Adipocyte (in vitro differentiated cells): ENCODE measurements around the gene SDC3.

ENCODE experiments used
- DNase-seq: peaks from one replicate; pipeline ENCODE4 v3.0.0-alpha.2; 2015; ENCODE audit warnings: low read depth
- H3K27me3 ChIP-seq: replicated peaks from 2 replicates; pipeline ENCODE4 v1.7.0; 2013; ENCODE audit warnings: mild to moderate bottlenecking, low read length, moderate library complexity; ENCODE audit not compliant: control insufficient read depth, insufficient read depth
- H3K36me3 ChIP-seq: 2 replicates; pipeline ENCODE4 v1.7.0; 2013; ENCODE audit warnings: low read length, mild to moderate bottlenecking, moderate library complexity; ENCODE audit not compliant: control insufficient read depth, insufficient read depth, severe bottlenecking
- H3K4me1 ChIP-seq: 2 replicates; pipeline ENCODE4 v1.7.0; 2013; ENCODE audit warnings: mild to moderate bottlenecking, low read length, moderate library complexity; ENCODE audit not compliant: control insufficient read depth, insufficient read depth
- H3K4me3 ChIP-seq: 2 replicates; pipeline ENCODE4 v1.7.0; 2013; ENCODE audit warnings: mild to moderate bottlenecking, low read length, moderate library complexity
- H3K9ac ChIP-seq: 2 replicates; pipeline ENCODE4 v1.7.0; 2013; ENCODE audit warnings: mild to moderate bottlenecking, low read length, moderate library complexity
- H3K9me3 ChIP-seq: 2 replicates; pipeline ENCODE4 v1.7.0; 2013; ENCODE audit warnings: mild to moderate bottlenecking, low read length, moderate library complexity; ENCODE audit not compliant: control insufficient read depth

SDC3 gene

GRCh38 chr1:30895382-30895943 is 13.1 kb downstream of the SDC3 start:
- Histone ChIP-seq H3K4me3 (no peak overlapping the region), H3K9ac (no peak overlapping the region), H3K4me1 (peaks cover 11% of the 10 kb centered on the region), H3K27me3 (no peaks in the 10 kb centered on the region), H3K9me3 (no peaks in the 10 kb centered on the region), H3K36me3 (no peaks in the 10 kb centered on the region)
- no peak for DNase-seq

GRCh38 chr1:30894508-30894973 is 14.0 kb downstream of the SDC3 start:
- Histone ChIP-seq H3K9ac (no peak overlapping the region), H3K36me3 (no peaks in the 10 kb centered on the region), H3K4me1 (peaks cover 11% of the 10 kb centered on the region), H3K4me3 (no peak overlapping the region), H3K9me3 (no peaks in the 10 kb centered on the region), H3K27me3 (no peaks in the 10 kb centered on the region)
- no peak for DNase-seq

- H3K9me3 ChIP-seq, result no peaks in the 10 kb centered on the region
- no peak overlapping the region for H3K4me3 ChIP-seq
- H3K27me3 ChIP-seq, result no peaks in the 10 kb centered on the region
- no peak for DNase-seq
- no peak overlapping the region for H3K9ac ChIP-seq
- H3K4me1 ChIP-seq, result peaks cover 14% of the 10 kb centered on the region
- H3K36me3 ChIP-seq, result no peaks in the 10 kb centered on the region
Observed at GRCh38 chr1:30893776-30894507, 14.6 kb downstream of the SDC3 start.

GRCh38 chr1:30892671-30893073 is 15.9 kb downstream of the SDC3 start:
- DNase-seq, result no peak
- Histone ChIP-seq H3K4me3 (no peak overlapping the region), H3K36me3 (no peaks in the 10 kb centered on the region), H3K9me3 (no peaks in the 10 kb centered on the region), H3K4me1 (peaks cover 26% of the 10 kb centered on the region), H3K27me3 (no peaks in the 10 kb centered on the region), H3K9ac (no peak overlapping the region)

- no peaks in the 10 kb centered on the region for H3K27me3 ChIP-seq
- DNase-seq, result no peak
- no peaks in the 10 kb centered on the region for H3K9me3 ChIP-seq
- H3K4me3 ChIP-seq, result no peak overlapping the region
- H3K9ac ChIP-seq, result no peak overlapping the region
- H3K36me3 ChIP-seq, result no peaks in the 10 kb centered on the region
- H3K4me1 ChIP-seq, result peaks cover 28% of the 10 kb centered on the region
Observed at GRCh38 chr1:30891227-30891552, 17.4 kb downstream of the SDC3 start.

- Histone ChIP-seq H3K9me3 (no peaks in the 10 kb centered on the region), H3K36me3 (no peaks in the 10 kb centered on the region), H3K27me3 (no peaks in the 10 kb centered on the region), H3K4me1 (peaks cover 24% of the 10 kb centered on the region), H3K9ac (no peak overlapping the region), H3K4me3 (no peak overlapping the region)
- no peak for DNase-seq
Observed at GRCh38 chr1:30890502-30891226, 17.9 kb downstream of the SDC3 start.

- Histone ChIP-seq H3K4me1 (peaks cover 24% of the 10 kb centered on the region), H3K4me3 (no peak overlapping the region), H3K9ac (no peak overlapping the region), H3K27me3 (no peaks in the 10 kb centered on the region), H3K9me3 (no peaks in the 10 kb centered on the region), H3K36me3 (no peaks in the 10 kb centered on the region)
- DNase-seq, result peak; percentile 37
Observed at GRCh38 chr1:30889511-30889910, 19.0 kb downstream of the SDC3 start.

GRCh38 chr1:30888975-30889374 is 19.6 kb downstream of the SDC3 start:
- no peaks in the 10 kb centered on the region for H3K9me3 ChIP-seq
- peak overlapping the region; percentile 56 for H3K9ac ChIP-seq
- DNase-seq, result no peak

GRCh38 chr1:30888391-30888790 is 20.2 kb downstream of the SDC3 start:
- peaks cover 24% of the 10 kb centered on the region for H3K4me1 ChIP-seq
- no peaks in the 10 kb centered on the region for H3K27me3 ChIP-seq
- H3K4me3 ChIP-seq, result no peak overlapping the region
- DNase-seq, result peak; percentile 84
- no peaks in the 10 kb centered on the region for H3K36me3 ChIP-seq
- H3K9me3 ChIP-seq, result no peaks in the 10 kb centered on the region
- peak overlapping the region; percentile 56 for H3K9ac ChIP-seq

More at GRCh38 chr1:30888975-30889374, 19.6 kb downstream of the SDC3 start:
- H3K27me3 ChIP-seq, result no peaks in the 10 kb centered on the region
- H3K4me3 ChIP-seq, result no peak overlapping the region
- peaks cover 24% of the 10 kb centered on the region for H3K4me1 ChIP-seq
- H3K36me3 ChIP-seq, result no peaks in the 10 kb centered on the region

GRCh38 chr1:30887485-30888315 is 20.9 kb downstream of the SDC3 start:
- peak overlapping the region; percentile 56 for H3K9ac ChIP-seq
- no peak overlapping the region for H3K4me3 ChIP-seq
- peaks cover 26% of the 10 kb centered on the region for H3K4me1 ChIP-seq
- H3K36me3 ChIP-seq, result no peaks in the 10 kb centered on the region
- peak; percentile 63 for DNase-seq
- H3K27me3 ChIP-seq, result no peaks in the 10 kb centered on the region
- no peaks in the 10 kb centered on the region for H3K9me3 ChIP-seq
